ENCODE results near the gene DISP3.

DNA sequence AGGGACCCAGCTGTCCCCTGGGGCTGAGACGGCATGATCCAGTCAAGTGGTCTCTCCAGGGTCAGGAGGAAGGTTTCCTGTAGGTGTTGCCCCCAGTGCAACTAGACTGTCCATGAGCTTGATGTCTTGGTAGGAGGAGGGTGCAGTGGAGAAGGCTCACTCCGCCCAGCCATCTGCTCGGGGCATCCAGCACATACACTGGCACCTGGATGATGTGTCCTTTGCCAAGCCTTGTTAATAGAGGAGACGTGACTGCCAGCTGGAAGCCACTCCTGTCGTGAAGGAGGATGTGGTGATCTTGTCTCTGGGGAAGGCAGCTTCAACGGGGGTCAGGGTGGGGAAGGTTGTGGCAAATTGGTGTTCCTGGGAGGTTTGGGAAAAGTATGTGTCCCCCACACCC lies 6.2 kb downstream of the DISP3 start:
- TF ChIP-seq, protein P1, sequence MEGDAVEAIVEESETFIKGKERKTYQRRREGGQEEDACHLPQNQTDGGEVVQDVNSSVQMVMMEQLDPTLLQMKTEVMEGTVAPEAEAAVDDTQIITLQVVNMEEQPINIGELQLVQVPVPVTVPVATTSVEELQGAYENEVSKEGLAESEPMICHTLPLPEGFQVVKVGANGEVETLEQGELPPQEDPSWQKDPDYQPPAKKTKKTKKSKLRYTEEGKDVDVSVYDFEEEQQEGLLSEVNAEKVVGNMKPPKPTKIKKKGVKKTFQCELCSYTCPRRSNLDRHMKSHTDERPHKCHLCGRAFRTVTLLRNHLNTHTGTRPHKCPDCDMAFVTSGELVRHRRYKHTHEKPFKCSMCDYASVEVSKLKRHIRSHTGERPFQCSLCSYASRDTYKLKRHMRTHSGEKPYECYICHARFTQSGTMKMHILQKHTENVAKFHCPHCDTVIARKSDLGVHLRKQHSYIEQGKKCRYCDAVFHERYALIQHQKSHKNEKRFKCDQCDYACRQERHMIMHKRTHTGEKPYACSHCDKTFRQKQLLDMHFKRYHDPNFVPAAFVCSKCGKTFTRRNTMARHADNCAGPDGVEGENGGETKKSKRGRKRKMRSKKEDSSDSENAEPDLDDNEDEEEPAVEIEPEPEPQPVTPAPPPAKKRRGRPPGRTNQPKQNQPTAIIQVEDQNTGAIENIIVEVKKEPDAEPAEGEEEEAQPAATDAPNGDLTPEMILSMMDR (IDR thresholded peaks at IDR 0.05; ENCODE audit: borderline replicate concordance, extremely low read depth, low read length, poor library complexity, severe bottlenecking) = no peak
- TF ChIP-seq EZH2 (IDR thresholded peaks at IDR 0.05; ENCODE audit: borderline replicate concordance, low read depth, low read length, severe bottlenecking) = no peak

Measured in DND-41 (cell line).